ENCODE results near the gene CACUL1.

CACUL1 gene

GRCh38 chr10:118729200-118729599 is 25.6 kb downstream of the CACUL1 start:
- peaks cover 51% of the 10 kb centered on the region for H3K79me2 ChIP-seq (ENCODE audit: low read length)
- H3K9ac ChIP-seq (ENCODE audit: low read length): 0 out of 2 replicates have a peak overlapping the region, but pooled peaks have one; percentile 10
- H4K20me1 ChIP-seq (ENCODE audit: insufficient read depth, low read length): peaks cover 36% of the 10 kb centered on the region
- no peaks in the 10 kb centered on the region for H3K27me3 ChIP-seq (ENCODE audit: low read depth, low read length)
- peak overlapping the region; percentile 58 for H3K4me3 ChIP-seq (ENCODE audit: low read length)
- no peaks in the 10 kb centered on the region for H3K36me3 ChIP-seq (replicated peaks; ENCODE audit: low read depth, low read length)
- H2AFZ ChIP-seq (ENCODE audit: low read depth, low read length): no peak overlapping the region
- no peak for TF ChIP-seq CTCF (IDR thresholded peaks at IDR 0.05; ENCODE audit: low read depth, low read length)
- TF ChIP-seq EZH2phosphoT487 (IDR thresholded peaks at IDR 0.05; ENCODE audit: low read depth): no peak
- H3K27ac ChIP-seq (ENCODE audit: low read length): peak overlapping the region; percentile 60
- peak overlapping the region; percentile 66 for H3K4me2 ChIP-seq (ENCODE audit: low read length)
- H3K4me1 ChIP-seq (ENCODE audit: low read length): peaks cover 15% of the 10 kb centered on the region
- H3K9me3 ChIP-seq (ENCODE audit: insufficient read depth, low read length): no peaks in the 10 kb centered on the region

GRCh38 chr10:118725886-118726500 is 28.8 kb downstream of the CACUL1 start:
- H4K20me1 ChIP-seq (ENCODE audit: insufficient read depth, low read length): peaks cover 21% of the 10 kb centered on the region
- H3K9ac ChIP-seq (ENCODE audit: low read length): no peak overlapping the region
- H2AFZ ChIP-seq (ENCODE audit: low read depth, low read length): no peak overlapping the region
- H3K27ac ChIP-seq (ENCODE audit: low read length): no peak overlapping the region
- H3K36me3 ChIP-seq (replicated peaks; ENCODE audit: low read depth, low read length): no peaks in the 10 kb centered on the region
- peaks cover 20% of the 10 kb centered on the region for H3K79me2 ChIP-seq (ENCODE audit: low read length)
- no peak overlapping the region for H3K4me2 ChIP-seq (ENCODE audit: low read length)
- H3K9me3 ChIP-seq (ENCODE audit: insufficient read depth, low read length): no peaks in the 10 kb centered on the region
- no peaks in the 10 kb centered on the region for H3K27me3 ChIP-seq (ENCODE audit: low read depth, low read length)
- peaks cover 15% of the 10 kb centered on the region for H3K4me1 ChIP-seq (ENCODE audit: low read length)
- TF ChIP-seq EZH2phosphoT487 (IDR thresholded peaks at IDR 0.05; ENCODE audit: low read depth) (no peak), CTCF (IDR thresholded peaks at IDR 0.05; ENCODE audit: low read depth, low read length) (no peak)
- no peak overlapping the region for H3K4me3 ChIP-seq (ENCODE audit: low read length)

- Histone ChIP-seq H3K9ac (ENCODE audit: low read length) (no peak overlapping the region), H3K4me1 (ENCODE audit: low read length) (no peaks in the 10 kb centered on the region), H3K79me2 (ENCODE audit: low read length) (peaks cover 5% of the 10 kb centered on the region), H3K27me3 (ENCODE audit: low read depth, low read length) (no peaks in the 10 kb centered on the region), H3K9me3 (ENCODE audit: insufficient read depth, low read length) (no peaks in the 10 kb centered on the region), H3K36me3 (replicated peaks; ENCODE audit: low read depth, low read length) (no peaks in the 10 kb centered on the region), H3K27ac (ENCODE audit: low read length) (no peak overlapping the region), H3K4me2 (ENCODE audit: low read length) (no peak overlapping the region), H2AFZ (ENCODE audit: low read depth, low read length) (no peak overlapping the region), H3K4me3 (ENCODE audit: low read length) (no peak overlapping the region), H4K20me1 (ENCODE audit: insufficient read depth, low read length) (peaks cover 5% of the 10 kb centered on the region; the same call in 1 of the 2 replicates)
- TF ChIP-seq CTCF (IDR thresholded peaks at IDR 0.05; ENCODE audit: low read depth, low read length) (no peak), EZH2phosphoT487 (IDR thresholded peaks at IDR 0.05; ENCODE audit: low read depth) (no peak)
These were observed 31.3 kb downstream of the CACUL1 start for GRCh38 chr10:118723466-118723865.

- Histone ChIP-seq H2AFZ (ENCODE audit: low read depth, low read length) (no peak overlapping the region), H3K79me2 (ENCODE audit: low read length) (no peaks in the 10 kb centered on the region), H3K27me3 (ENCODE audit: low read depth, low read length) (no peaks in the 10 kb centered on the region)
These were observed 33.3 kb downstream of the CACUL1 start for GRCh38 chr10:118721539-118721876.

More at GRCh38 chr10:118721539-118721876, 33.3 kb downstream of the CACUL1 start:
- Histone ChIP-seq H3K4me3 (ENCODE audit: low read length) (no peak overlapping the region), H3K9ac (ENCODE audit: low read length) (no peak overlapping the region), H4K20me1 (ENCODE audit: insufficient read depth, low read length) (peaks cover 8% of the 10 kb centered on the region), H3K4me2 (ENCODE audit: low read length) (no peak overlapping the region), H3K9me3 (ENCODE audit: insufficient read depth, low read length) (no peaks in the 10 kb centered on the region), H3K27ac (ENCODE audit: low read length) (no peak overlapping the region), H3K4me1 (ENCODE audit: low read length) (no peaks in the 10 kb centered on the region), H3K36me3 (replicated peaks; ENCODE audit: low read depth, low read length) (no peaks in the 10 kb centered on the region)
- TF ChIP-seq EZH2phosphoT487 (IDR thresholded peaks at IDR 0.05; ENCODE audit: low read depth) (no peak), CTCF (IDR thresholded peaks at IDR 0.05; ENCODE audit: low read depth, low read length) (no peak)

All from OCI-LY3 (cell line).